Prostate gland (tissue), 2 donors: ENCODE data around the gene LRRC36. TPM values are rescaled to one million over a fixed set of nuclear protein-coding genes. Genes with fewer than 3 reads are reported as not detected.

Experiments
- DNase-seq: peaks from one replicate; pipeline ENCODE4 v3.0.0-alpha.2; 2019; ENCODE audit warnings: low spot score
- H3K27ac ChIP-seq, 2 donors: fragments of 200-600 bp; sonication (generic); 2 replicates each; pipeline ENCODE4 v1.5.1; 2017 to 2019
- H3K27me3 ChIP-seq: fragments of 200-600 bp; sonication (generic); replicated peaks from 2 replicates; pipeline ENCODE4 v1.5.1; 2019; ENCODE audit not compliant: insufficient read depth
- H3K36me3 ChIP-seq, 2 donors: fragments of 200-600 bp; sonication (generic); 1 replicate in 1 of 2; 2 replicates in 1 of 2; pipeline versions ENCODE4 v1.5.1 to v1.8.1; 2017 to 2019
- H3K4me1 ChIP-seq: fragments of 200-600 bp; sonication (generic); replicated peaks from 2 replicates; pipeline ENCODE4 v1.5.1; 2019
- H3K4me3 ChIP-seq, 2 donors: fragments of 200-600 bp; sonication (generic); 2 replicates each; pipeline ENCODE4 v1.5.1; 2017 to 2019
- H3K9me3 ChIP-seq: fragments of 200-600 bp; sonication (generic); 2 replicates; pipeline ENCODE4 v1.5.1; 2017
- POLR2A ChIP-seq: fragments of 450-650 bp; IDR thresholded peaks from one replicate; pipeline ENCODE4 v1.6.1; 2016; ENCODE audit warnings: antibody characterized with exemption, mild to moderate bottlenecking
- POLR2AphosphoS5 ChIP-seq: sonication (generic); formaldehyde crosslinking; IDR thresholded peaks from one replicate; pipeline ENCODE4 v1.6.1; 2017; ENCODE audit warnings: antibody characterized with exemption
- WGBS: methylation state at CpG from one replicate; pipeline ENCODE4 v1.1.5; 2018; 5-methylcytosine and 5-hydroxymethylcytosine counted together
- intact Hi-C: fragments of 100-400 bp; cut with DNase I; formaldehyde crosslinking; loops from one replicate; pipeline ENCODE4 v1.14.2; 2022
- total RNA-seq, 2 donors: library from RNA; depleted of rRNA; stranded (reverse); fragments of >200 nt; gene quantifications; one replicate each; pipeline ENCODE4 v1.1.0, GENCODE V29; 2016
- TF ChIP-seq, protein P1 (sequence below), 4 experiments: fragments of 200-600 bp in 2 of 4; fragments of 450-650 bp in 2 of 4; sonication (generic) in 2 of 4; IDR thresholded peaks; 1 replicate in 3 of 4; 2 replicates in 1 of 4; pipeline ENCODE4 v1.5.1; 2016 to 2019; ENCODE audit warnings: antibody characterized with exemption in 4 of 4, mild to moderate bottlenecking in 2 of 4, moderate library complexity in 2 of 4

The LRRC36 gene
- total RNA-seq, 2 donors from 2014 or later = 4.6 TPM; not detected in 1

DNA sequence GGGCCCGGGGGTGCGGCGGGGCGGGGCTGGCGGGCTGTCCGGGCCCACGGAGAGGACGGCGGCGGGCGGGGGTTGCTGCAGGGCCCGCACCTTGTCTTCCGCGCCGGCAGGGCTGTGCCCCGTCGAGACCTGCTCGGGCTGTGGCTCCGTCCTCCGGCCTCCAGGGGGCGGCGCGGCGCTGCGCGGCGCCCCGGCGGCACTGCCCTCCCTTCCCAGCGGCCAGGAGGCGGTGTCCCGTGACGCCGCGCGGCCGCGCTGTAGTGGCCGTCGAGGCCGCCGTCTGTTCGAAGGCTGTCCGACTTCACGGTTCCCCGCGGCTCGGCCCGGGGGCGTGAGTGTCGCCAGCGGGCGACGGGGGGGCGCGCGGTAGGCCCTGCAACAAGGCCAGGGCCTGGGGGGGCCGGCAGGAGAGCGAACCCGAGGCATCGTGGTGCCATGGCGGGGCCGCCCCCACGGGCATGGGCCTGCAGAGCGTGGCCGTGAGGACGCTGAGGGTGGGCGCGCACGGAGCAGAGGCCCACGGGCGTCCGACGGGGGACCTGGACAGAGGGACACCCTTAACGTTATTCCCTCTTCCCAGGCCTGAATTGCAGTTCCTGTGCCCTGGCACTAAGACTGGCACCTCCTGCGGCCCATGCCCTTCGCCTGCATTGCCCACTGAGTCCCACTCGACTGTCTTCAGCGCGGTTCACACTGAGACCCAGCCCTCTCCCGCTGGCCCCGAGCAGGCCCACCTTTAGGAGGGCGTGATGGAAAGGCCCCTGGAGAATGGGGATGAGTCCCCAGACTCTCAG is 47.1 kb upstream of the LRRC36 start, which contains the start of gene PLEKHG4:
PLEKHG4 (plus strand) TSS at position 237 of the 794 bp plus-strand sequence; CDS start at position 750, 513 bp downstream.
- no peaks in the 10 kb centered on the region for H3K27me3 ChIP-seq
- 66% methylated on average over 33 of the region's 83 CpGs for WGBS
- intact Hi-C loops = loop anchor here (10.0 kb wide), 1 partner anchor 115 kb away; the partner anchor contains the start of gene TPPP3
- peaks cover 4% of the 10 kb centered on the region for H3K4me1 ChIP-seq
- H3K27ac ChIP-seq = peak within 1 kb of the TSS; percentile 1 to 22
- no peak for TF ChIP-seq POLR2A
- TF ChIP-seq, protein P1, sequence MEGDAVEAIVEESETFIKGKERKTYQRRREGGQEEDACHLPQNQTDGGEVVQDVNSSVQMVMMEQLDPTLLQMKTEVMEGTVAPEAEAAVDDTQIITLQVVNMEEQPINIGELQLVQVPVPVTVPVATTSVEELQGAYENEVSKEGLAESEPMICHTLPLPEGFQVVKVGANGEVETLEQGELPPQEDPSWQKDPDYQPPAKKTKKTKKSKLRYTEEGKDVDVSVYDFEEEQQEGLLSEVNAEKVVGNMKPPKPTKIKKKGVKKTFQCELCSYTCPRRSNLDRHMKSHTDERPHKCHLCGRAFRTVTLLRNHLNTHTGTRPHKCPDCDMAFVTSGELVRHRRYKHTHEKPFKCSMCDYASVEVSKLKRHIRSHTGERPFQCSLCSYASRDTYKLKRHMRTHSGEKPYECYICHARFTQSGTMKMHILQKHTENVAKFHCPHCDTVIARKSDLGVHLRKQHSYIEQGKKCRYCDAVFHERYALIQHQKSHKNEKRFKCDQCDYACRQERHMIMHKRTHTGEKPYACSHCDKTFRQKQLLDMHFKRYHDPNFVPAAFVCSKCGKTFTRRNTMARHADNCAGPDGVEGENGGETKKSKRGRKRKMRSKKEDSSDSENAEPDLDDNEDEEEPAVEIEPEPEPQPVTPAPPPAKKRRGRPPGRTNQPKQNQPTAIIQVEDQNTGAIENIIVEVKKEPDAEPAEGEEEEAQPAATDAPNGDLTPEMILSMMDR (IDR thresholded peaks at IDR 0.05) = peak; percentile 72 to 91 (median 80)
- peak within 1 kb of the TSS; percentile 44 to 48 for H3K4me3 ChIP-seq
- no peaks in the 10 kb centered on the region for H3K36me3 ChIP-seq
- peak; percentile 55 for DNase-seq
- no peaks in the 10 kb centered on the region for H3K9me3 ChIP-seq

DNA sequence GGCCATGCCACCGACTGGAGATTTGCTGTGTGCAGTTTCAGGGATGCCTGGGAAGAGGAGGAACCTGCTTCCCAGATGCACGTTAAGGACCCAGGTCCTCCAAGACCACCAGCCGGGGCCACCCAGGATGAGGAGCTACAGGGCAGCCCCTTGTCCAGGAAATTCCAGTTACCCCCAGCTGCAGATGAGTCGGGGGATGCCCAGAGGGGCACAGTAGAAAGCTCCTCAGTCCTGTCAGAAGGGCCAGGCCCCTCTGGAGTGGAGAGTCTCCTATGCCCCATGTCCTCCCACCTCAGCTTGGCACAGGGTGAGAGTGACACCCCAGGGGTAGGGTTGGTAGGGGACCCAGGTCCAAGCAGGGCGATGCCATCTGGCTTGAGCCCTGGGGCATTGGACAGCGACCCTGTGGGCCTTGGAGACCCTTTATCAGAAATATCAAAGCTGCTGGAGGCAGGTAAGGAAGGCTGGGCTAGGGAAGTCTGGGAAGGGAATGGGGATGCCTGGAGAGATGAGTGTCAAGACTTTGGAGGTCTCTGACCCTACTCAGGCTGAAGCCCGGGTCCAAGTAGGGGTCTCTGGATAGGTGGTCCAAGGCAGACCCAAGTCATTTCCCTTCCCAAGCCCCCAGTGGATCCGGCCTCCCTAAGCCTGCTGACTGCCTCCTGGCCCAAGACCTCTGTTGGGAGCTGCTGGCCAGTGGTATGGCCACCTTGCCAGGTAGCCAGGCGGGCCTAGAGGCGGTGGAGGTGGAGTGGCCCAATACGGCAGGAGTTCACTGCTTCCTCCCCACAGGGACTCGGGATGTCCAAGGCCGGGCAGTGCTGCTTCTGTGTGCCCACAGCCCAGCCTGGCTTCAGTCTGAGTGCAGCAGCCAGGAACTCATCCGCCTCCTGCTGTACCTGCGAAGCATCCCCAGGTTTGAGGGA is 46.3 kb upstream of the LRRC36 start:
- no peaks in the 10 kb centered on the region for H3K27me3 ChIP-seq
- intact Hi-C loops = loop anchor here (10.0 kb wide), 1 partner anchor 114 kb away; the partner anchor contains the start of gene TPPP3
- no peak overlapping the region for H3K4me3 ChIP-seq

DNA sequence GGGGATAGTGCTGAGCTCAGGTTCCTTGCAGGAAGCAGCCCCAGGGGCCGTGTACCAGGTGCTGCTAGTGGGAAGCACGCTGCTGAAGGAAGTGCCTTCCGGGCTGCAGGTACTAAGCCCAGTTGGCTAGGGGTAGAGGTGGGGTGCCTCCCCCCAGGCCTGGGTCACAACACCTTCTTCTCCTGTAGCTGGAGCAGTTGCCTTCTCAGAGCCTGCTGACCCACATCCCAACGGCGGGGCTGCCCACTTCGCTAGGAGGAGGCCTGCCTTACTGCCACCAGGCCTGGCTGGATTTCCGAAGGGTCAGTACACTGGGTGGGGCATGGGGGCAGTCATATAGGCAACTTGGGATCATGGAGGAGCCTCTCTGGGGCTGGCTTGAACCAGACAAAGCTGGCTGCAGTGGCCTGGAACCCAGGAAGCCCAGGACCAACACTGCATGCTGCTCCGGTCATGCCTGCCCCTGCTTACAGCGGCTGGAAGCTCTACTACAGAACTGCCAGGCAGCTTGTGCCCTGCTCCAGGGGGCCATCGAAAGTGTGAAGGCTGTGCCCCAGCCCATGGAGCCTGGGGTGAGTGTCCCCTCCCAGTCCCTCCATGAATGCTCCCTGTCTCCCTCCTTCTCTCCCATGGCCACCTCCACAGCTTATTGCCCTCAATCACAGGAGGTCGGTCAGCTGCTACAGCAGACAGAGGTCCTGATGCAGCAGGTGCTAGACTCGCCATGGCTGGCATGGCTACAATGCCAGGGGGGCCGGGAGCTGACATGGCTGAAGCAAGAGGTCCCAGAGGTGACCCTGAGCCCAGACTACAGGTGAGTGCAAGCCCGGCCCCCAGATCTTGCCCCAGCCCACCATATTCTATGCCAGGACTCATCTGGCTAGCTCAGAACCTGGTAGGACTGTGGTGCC is 44.8 kb upstream of the LRRC36 start:
- Histone ChIP-seq H3K36me3 (no peaks in the 10 kb centered on the region), H3K27me3 (no peaks in the 10 kb centered on the region)
- intact Hi-C loops = loop anchor here (10.0 kb wide), 1 partner anchor 113 kb away; the partner anchor contains the start of gene TPPP3

More for the DNA sequence above, 46.3 kb upstream of the LRRC36 start:
- DNase-seq = no peak
- TF ChIP-seq POLR2AphosphoS5 = no peak
- TF ChIP-seq POLR2A = no peak
- TF ChIP-seq, protein P1 (IDR thresholded peaks at IDR 0.05) = no peak
- H3K36me3 ChIP-seq = no peaks in the 10 kb centered on the region
- WGBS = 90% methylated on average over 14 of the region's 15 CpGs
- no peaks in the 10 kb centered on the region for H3K9me3 ChIP-seq
- H3K4me1 ChIP-seq = peaks cover 4% of the 10 kb centered on the region
- no peak overlapping the region for H3K27ac ChIP-seq

DNA sequence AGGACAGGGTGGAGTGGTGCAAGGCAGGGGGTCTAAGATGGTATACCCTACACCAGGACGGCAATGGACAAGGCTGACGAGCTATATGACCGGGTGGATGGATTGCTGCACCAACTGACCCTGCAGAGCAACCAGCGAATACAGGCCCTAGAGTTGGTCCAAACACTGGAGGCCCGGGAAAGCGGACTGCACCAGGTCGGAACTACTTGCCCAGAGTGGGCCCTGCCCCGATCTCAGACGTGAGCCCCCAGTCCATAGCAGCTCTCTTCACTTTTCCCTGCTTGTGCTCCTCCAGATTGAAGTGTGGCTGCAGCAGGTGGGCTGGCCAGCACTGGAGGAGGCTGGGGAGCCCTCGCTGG is 44.2 kb upstream of the LRRC36 start:
- Histone ChIP-seq H3K4me1 (peaks cover 4% of the 10 kb centered on the region), H3K27me3 (no peaks in the 10 kb centered on the region), H3K4me3 (no peak overlapping the region), H3K27ac (no peak overlapping the region), H3K9me3 (no peaks in the 10 kb centered on the region), H3K36me3 (no peaks in the 10 kb centered on the region)
- intact Hi-C loops = loop anchor here (10.0 kb wide), 1 partner anchor 112 kb away; the partner anchor contains the start of gene TPPP3
- TF ChIP-seq, protein P1 (IDR thresholded peaks at IDR 0.05) = no peak
- TF ChIP-seq POLR2A (no peak), POLR2AphosphoS5 (no peak)
- WGBS = 95% methylated on average over 10 of the region's 10 CpGs
- no peak for DNase-seq

More for the DNA sequence above, 44.8 kb upstream of the LRRC36 start:
- peaks cover 4% of the 10 kb centered on the region for H3K4me1 ChIP-seq
- H3K27ac ChIP-seq = no peak overlapping the region
- H3K9me3 ChIP-seq = no peaks in the 10 kb centered on the region
- DNase-seq = no peak
- WGBS = 94% methylated on average over 11 of the region's 14 CpGs
- no peak overlapping the region for H3K4me3 ChIP-seq
- TF ChIP-seq POLR2AphosphoS5 = no peak
